Mesothelial cell of epicardium (in vitro differentiated cells): ENCODE measurements around the gene LCK. TPM values are rescaled to one million over a fixed set of nuclear protein-coding genes. Genes with fewer than 3 reads are reported as not detected.
A peak's percentile ranks its signal among the peaks of the same experiment; 100 is the strongest.
"Not testable (repeated sequence)": the region's sequence is repeated elsewhere in the genome, so short reads cannot be mapped to it uniquely, and the experiment has no call there.

Source experiments
- DNase-seq, 2 experiments: peaks; one replicate each; pipeline ENCODE4 v3.0.0; 2021; ENCODE audit warnings: low spot score in 2 of 2; ENCODE audit not compliant: unreplicated experiment in 2 of 2
- H3K27ac Mint-ChIP-seq: 2 replicates; pipeline ENCODE4 v1.8.0; 2021; ENCODE audit warnings: mixed read lengths
- H3K27me3 Mint-ChIP-seq: 2 replicates; pipeline ENCODE4 v1.8.0; 2021; ENCODE audit warnings: low read depth, mixed read lengths
- H3K36me3 Mint-ChIP-seq: 2 replicates; pipeline ENCODE4 v1.8.0; 2021; ENCODE audit warnings: mixed read lengths
- H3K4me1 Mint-ChIP-seq: 2 replicates; pipeline ENCODE4 v1.8.0; 2021; ENCODE audit warnings: mixed read lengths
- H3K4me3 Mint-ChIP-seq: 2 replicates; pipeline ENCODE4 v1.8.0; 2021; ENCODE audit warnings: mild to moderate bottlenecking, moderate library complexity, mixed read lengths
- H3K9me3 Mint-ChIP-seq: 2 replicates; pipeline ENCODE4 v1.8.0; 2021; ENCODE audit warnings: mixed read lengths
- total RNA-seq: library from RNA; stranded (reverse); gene quantifications from 3 replicates; pipeline ENCODE4 v1.2.1, GENCODE V29; 2021
- TF ChIP-seq, protein P1 (sequence below): fragments of 200-600 bp; sonication (generic); IDR thresholded peaks from one replicate; pipeline ENCODE4 v1.5.0; 2021; ENCODE audit warnings: antibody characterized with exemption; ENCODE audit not compliant: unreplicated experiment

LCK gene
- total RNA-seq, 1 donor from 2014 or later, result 1.4 TPM

DNA sequence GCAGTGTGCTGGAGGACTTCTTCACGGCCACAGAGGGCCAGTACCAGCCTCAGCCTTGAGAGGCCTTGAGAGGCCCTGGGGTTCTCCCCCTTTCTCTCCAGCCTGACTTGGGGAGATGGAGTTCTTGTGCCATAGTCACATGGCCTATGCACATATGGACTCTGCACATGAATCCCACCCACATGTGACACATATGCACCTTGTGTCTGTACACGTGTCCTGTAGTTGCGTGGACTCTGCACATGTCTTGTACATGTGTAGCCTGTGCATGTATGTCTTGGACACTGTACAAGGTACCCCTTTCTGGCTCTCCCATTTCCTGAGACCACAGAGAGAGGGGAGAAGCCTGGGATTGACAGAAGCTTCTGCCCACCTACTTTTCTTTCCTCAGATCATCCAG is 34.6 kb downstream of the LCK start:
- no peaks in the 10 kb centered on the region for H3K36me3 Mint-ChIP-seq
- no peaks in the 10 kb centered on the region for H3K4me1 Mint-ChIP-seq
- H3K27ac Mint-ChIP-seq, result no peak overlapping the region
- H3K9me3 Mint-ChIP-seq, result no peaks in the 10 kb centered on the region
- TF ChIP-seq, protein P1, sequence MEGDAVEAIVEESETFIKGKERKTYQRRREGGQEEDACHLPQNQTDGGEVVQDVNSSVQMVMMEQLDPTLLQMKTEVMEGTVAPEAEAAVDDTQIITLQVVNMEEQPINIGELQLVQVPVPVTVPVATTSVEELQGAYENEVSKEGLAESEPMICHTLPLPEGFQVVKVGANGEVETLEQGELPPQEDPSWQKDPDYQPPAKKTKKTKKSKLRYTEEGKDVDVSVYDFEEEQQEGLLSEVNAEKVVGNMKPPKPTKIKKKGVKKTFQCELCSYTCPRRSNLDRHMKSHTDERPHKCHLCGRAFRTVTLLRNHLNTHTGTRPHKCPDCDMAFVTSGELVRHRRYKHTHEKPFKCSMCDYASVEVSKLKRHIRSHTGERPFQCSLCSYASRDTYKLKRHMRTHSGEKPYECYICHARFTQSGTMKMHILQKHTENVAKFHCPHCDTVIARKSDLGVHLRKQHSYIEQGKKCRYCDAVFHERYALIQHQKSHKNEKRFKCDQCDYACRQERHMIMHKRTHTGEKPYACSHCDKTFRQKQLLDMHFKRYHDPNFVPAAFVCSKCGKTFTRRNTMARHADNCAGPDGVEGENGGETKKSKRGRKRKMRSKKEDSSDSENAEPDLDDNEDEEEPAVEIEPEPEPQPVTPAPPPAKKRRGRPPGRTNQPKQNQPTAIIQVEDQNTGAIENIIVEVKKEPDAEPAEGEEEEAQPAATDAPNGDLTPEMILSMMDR, result no peak
- no peak for DNase-seq
- no peak overlapping the region for H3K4me3 Mint-ChIP-seq
- no peaks in the 10 kb centered on the region for H3K27me3 Mint-ChIP-seq

DNA sequence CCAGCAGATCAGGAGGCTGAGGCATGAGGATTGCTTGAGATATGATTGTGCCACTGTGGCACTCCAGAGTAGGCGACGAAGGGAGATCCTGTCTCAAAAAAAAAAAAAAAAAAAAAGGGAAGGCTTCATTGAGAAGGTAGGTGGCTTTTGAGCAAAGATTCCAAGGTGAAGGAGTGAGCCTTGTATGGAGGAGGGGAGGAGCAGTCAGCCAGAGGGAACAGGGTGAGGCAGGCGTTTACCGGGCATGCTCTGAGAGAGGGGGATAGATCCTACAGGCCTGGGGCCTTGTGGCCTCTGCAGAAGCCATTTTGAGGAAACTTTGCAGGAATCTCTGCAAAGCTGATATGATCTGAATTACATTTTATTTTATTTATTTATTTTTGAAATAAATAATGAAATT is 35.7 kb downstream of the LCK start:
- Mint-ChIP-seq H3K4me1 (peaks cover 5% of the 10 kb centered on the region), H3K9me3 (no peaks in the 10 kb centered on the region), H3K4me3 (no peak overlapping the region), H3K27ac (no peak overlapping the region), H3K27me3 (no peaks in the 10 kb centered on the region), H3K36me3 (no peaks in the 10 kb centered on the region)
- DNase-seq, result no peak
- TF ChIP-seq, protein P1, result no peak

DNA sequence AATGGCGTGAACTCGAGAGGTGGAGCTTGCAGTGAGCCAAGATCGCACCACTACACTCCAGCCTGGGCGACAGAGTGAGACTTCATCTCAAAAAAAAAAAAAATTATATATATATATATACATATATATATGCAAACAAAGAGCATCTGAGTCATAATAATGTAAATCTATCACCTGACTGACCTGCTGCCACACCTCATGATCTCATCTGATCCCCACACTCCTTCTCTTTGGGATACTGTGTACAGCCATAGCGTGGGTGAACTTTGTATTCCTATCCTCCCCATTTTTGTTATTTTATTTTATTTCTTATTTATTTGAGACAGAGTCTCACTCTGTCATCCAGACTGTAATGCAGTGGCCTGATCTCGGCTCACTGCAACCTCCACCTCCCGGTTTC is 38.2 kb downstream of the LCK start:
- Mint-ChIP-seq H3K27ac (no peak overlapping the region), H3K27me3 (no peaks in the 10 kb centered on the region), H3K4me1 (peaks cover 13% of the 10 kb centered on the region), H3K36me3 (no peaks in the 10 kb centered on the region), H3K9me3 (no peaks in the 10 kb centered on the region), H3K4me3 (no peak overlapping the region)
- DNase-seq, result no peak
- TF ChIP-seq, protein P1, result no peak

DNA sequence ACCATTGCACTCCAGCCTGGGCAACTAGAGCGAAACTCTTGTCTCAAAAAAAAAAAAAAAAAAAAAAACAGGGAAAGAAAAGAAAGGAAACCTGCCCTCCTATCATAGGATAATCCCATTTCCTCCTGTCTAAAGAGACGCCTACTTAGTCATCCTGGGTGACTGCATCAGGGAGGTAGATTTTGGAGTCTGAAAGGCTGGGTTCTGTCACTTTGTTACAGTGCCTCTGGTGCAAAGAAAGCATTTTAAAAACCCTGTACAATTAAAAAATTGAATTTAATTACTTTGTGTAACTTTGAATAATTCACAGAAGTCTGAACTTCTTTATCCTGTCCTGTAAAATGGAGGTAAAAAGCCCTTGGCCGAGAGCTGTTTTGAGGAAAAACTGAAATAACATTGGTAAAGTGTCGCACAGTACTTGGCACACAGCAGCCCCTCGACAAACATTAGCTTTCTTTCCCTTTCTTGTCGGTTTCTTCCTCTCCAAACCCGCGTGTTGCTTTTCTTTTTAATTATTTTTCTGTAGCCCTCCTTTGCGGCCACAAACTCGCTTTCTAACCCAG is 40.2 kb downstream of the LCK start:
- H3K4me3 Mint-ChIP-seq, result peak overlapping the region; percentile 96
- TF ChIP-seq, protein P1, result no peak

DNA sequence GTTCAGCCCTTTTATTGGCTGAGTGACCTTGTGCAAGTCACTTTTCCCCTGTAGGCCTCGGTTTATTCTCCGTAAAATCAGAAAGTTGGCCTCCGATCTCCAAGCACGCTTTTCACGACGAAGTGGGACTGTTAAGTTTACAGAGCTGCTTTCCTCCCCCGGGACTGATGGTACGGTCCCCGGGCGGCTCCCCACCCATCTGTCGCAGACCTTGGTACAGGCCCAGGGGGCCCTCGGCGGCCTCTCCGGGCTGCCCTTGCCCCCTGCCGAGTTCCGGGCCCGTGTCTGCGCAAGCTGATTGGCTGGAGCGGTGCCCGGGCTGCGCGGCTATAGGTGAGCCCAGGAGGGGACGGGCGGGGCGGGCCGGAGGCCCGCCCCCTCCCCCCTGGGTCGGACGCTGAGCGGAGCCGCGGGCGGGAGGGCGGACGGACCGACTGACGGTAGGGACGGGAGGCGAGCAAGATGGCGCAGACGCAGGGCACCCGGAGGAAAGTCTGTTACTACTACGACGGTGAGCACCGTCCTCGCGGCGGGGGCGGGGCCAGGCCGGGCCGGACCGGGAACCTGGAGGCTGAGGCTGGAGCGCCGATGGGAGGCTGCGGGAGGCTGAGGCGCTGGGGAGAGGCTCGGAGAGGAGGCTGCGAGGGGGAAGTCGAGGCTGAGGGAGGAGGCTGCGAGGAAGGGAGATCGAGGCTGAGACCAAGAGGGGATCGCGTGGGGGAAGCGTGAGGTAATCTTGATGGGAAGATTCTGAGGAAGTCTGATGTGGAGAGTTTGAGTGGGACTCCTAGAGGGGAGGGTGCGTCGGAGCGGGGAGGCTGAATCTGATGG is 40.9 kb downstream of the LCK start, which contains the start of gene HDAC1:
TSS of gene HDAC1 (plus strand) at position 376 of the 831 bp plus-strand sequence. CDS start at position 463, 87 bp downstream.
- Mint-ChIP-seq H3K27me3 (no peaks in the 10 kb centered on the region), H3K36me3 (peaks cover 6% of the 10 kb centered on the region), H3K4me3 (peak within 1 kb of the TSS; percentile 96), H3K9me3 (no peaks in the 10 kb centered on the region), H3K27ac (peak within 1 kb of the TSS; percentile 90), H3K4me1 (peaks cover 13% of the 10 kb centered on the region)
- TF ChIP-seq, protein P1, result no peak
- DNase-seq, result peak; percentile 80 to 88

More for the DNA sequence above, 40.2 kb downstream of the LCK start:
- Mint-ChIP-seq H3K4me1 (peaks cover 13% of the 10 kb centered on the region), H3K27ac (peak overlapping the region; percentile 84), H3K27me3 (no peaks in the 10 kb centered on the region), H3K36me3 (peaks cover 2% of the 10 kb centered on the region), H3K9me3 (no peaks in the 10 kb centered on the region)
- no peak for DNase-seq

DNA sequence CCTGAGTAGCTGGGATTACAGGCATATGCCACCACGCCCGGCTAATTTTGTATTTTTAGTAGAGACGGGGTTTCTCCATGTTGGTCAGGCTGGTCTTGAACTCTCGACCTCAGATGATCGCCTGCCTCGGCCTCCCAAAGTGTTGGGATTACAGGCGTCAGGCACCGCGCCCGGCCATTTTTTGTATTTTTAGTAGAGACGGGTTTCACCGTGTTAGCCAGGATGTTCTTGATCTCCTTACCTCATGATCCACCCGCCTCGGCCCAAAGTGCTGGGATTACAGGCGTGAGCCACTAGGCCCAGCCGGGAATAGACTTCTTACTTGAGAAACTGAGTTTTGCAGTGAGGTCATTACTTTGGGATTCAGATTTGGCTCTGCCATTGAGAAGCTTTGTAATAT is 47.1 kb downstream of the LCK start:
- H3K9me3 Mint-ChIP-seq, H3K27ac Mint-ChIP-seq, H3K4me1 Mint-ChIP-seq, DNase-seq, H3K27me3 Mint-ChIP-seq, H3K4me3 Mint-ChIP-seq: not testable (repeated sequence)
- peaks cover 16% of the 10 kb centered on the region for H3K36me3 Mint-ChIP-seq
